Activated CD8-positive, alpha-beta T cell treated with anti-CD3 and anti-CD28 coated beads for 36 hours (primary cell): ENCODE data around the gene PPP1R1C. TPM values are rescaled to one million over a fixed set of nuclear protein-coding genes. Genes with fewer than 3 reads are reported as not detected.

Experiments
- ATAC-seq: fragments of 200-7000 bp; cut with Tn5 transposase; one replicate; pipeline ENCODE4 v1.10.0; 2021; ENCODE audit warnings: mild to moderate bottlenecking, moderate library complexity
- CTCF ChIA-PET: fragments of 350-600 bp; sonication (Branson Sonifier 250); formaldehyde crosslinking; loops from one replicate; lab custom pipeline; 2021; ENCODE audit warnings: antibody characterized with exemption; lab: Charles Lee
- POLR2A ChIA-PET: fragments of 350-600 bp; sonication (Branson Sonifier 250); formaldehyde crosslinking; loops from one replicate; lab custom pipeline; 2021; ENCODE audit warnings: antibody characterized with exemption; lab: Charles Lee
- DNase-seq: peaks from one replicate; pipeline ENCODE4 v3.0.0-alpha.2; 2020
- H3K27ac Mint-ChIP-seq: one replicate; pipeline ENCODE4 v1.8.0; 2021; ENCODE audit warnings: mild to moderate bottlenecking, mixed read lengths
- H3K27me3 Mint-ChIP-seq: one replicate; pipeline ENCODE4 v1.8.0; 2021; ENCODE audit warnings: mixed read lengths
- H3K36me3 Mint-ChIP-seq: one replicate; pipeline ENCODE4 v1.8.0; 2021; ENCODE audit warnings: low read depth, mixed read lengths
- H3K4me1 Mint-ChIP-seq: one replicate; pipeline ENCODE4 v1.8.0; 2021; ENCODE audit warnings: low read depth, mixed read lengths
- H3K4me3 Mint-ChIP-seq: one replicate; pipeline ENCODE4 v1.8.0; 2021; ENCODE audit warnings: mild to moderate bottlenecking, moderate library complexity, mixed read lengths
- H3K9me3 Mint-ChIP-seq: one replicate; pipeline ENCODE4 v1.8.0; 2021; ENCODE audit warnings: mixed read lengths
- intact Hi-C: fragments of 100-400 bp; cut with micrococcal nuclease; formaldehyde crosslinking; loops from one replicate; pipeline ENCODE4 v1.10.0; 2022
- total RNA-seq, 2 experiments: library from RNA; stranded (reverse); gene quantifications; one replicate each; pipeline ENCODE4 v1.2.3, GENCODE V29; 2021
- TF ChIP-seq, protein P1 (sequence below): fragments of 200-600 bp; IDR thresholded peaks from one replicate; pipeline ENCODE4 v1.8.0; 2022; ENCODE audit warnings: antibody characterized with exemption, mild to moderate bottlenecking

PPP1R1C gene
- total RNA-seq, 2 experiments from 2014 or later = not detected

DNA sequence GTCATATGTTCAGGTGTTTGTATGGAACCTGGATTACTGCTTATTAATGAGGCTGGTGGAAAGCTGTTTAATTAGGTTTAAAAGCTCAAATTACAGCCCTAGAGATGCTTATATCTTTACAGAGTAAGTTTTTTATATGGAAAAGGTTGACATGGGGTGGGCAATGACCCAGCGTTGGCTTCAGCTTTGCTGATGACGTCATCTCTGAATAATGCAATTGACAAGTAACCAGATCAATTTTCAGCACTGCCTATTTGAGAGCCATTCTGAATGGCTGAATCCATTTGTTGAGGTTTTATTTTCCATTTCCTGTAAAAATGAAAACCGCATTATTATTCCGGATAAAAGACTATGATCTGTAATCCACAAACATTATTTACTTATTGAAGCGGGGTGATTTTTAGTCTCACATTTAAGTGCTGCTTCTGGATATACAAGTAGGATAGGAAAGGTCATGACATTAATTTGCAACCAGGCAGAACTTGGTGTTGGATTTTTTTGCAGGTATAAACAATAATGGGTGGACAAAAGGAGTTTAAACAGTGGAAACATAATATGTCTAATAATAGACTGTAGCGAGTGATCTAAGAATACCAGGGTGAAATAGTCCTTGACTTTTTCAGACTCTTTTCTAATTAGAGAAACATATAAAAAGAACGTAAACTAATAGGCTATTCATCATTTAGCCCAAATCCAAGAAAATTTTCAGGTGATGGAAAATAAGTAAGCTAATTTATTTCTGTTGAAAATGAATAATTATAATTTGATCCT, 2.7 kb downstream of the PPP1R1C start:
- ChIA-PET POLR2A (no interaction called here), CTCF (interaction anchor here (1.4 kb wide), 1 partner anchor 35 kb away, joined by 5 read pairs; no protein-coding TSS in a partner anchor)

DNA sequence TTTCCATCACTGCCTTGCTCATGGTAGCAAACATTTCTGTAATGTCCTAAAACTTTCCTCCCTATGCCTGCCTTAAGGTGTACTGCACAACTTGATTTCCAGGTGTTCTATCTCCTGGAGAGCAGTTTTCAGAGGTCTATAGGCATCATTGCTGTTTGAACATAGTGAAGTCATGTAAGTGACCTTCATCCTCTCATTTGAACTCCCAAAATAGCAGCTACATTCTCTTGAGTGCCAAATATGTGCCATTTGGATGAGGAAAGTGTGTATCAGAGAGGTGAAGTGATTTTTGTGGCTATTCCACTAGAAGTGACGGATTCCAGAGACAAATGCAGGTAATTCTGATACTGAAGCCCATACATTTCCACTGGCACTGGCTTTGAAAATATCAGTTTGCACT, 3.4 kb downstream of the PPP1R1C start:
- intact Hi-C loops = no loop called here
- no peaks in the 10 kb centered on the region for H3K36me3 Mint-ChIP-seq
- H3K27me3 Mint-ChIP-seq = no peaks in the 10 kb centered on the region
- H3K4me1 Mint-ChIP-seq = no peaks in the 10 kb centered on the region
- DNase-seq (no peak), ATAC-seq (no peak)
- ChIA-PET CTCF (interaction anchor here (1.5 kb wide), 1 partner anchor 34 kb away, joined by 4 read pairs; no protein-coding TSS in a partner anchor), POLR2A (interaction anchor here (1.5 kb wide), 1 partner anchor 10 kb away, joined by 5 read pairs; no protein-coding TSS in a partner anchor)
- H3K4me3 Mint-ChIP-seq = no peak overlapping the region
- H3K27ac Mint-ChIP-seq = no peak overlapping the region
- no peaks in the 10 kb centered on the region for H3K9me3 Mint-ChIP-seq
- TF ChIP-seq, protein P1, sequence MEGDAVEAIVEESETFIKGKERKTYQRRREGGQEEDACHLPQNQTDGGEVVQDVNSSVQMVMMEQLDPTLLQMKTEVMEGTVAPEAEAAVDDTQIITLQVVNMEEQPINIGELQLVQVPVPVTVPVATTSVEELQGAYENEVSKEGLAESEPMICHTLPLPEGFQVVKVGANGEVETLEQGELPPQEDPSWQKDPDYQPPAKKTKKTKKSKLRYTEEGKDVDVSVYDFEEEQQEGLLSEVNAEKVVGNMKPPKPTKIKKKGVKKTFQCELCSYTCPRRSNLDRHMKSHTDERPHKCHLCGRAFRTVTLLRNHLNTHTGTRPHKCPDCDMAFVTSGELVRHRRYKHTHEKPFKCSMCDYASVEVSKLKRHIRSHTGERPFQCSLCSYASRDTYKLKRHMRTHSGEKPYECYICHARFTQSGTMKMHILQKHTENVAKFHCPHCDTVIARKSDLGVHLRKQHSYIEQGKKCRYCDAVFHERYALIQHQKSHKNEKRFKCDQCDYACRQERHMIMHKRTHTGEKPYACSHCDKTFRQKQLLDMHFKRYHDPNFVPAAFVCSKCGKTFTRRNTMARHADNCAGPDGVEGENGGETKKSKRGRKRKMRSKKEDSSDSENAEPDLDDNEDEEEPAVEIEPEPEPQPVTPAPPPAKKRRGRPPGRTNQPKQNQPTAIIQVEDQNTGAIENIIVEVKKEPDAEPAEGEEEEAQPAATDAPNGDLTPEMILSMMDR = no peak

More for the DNA sequence above, 2.7 kb downstream of the PPP1R1C start:
- Mint-ChIP-seq H3K27me3 (no peaks in the 10 kb centered on the region), H3K36me3 (no peaks in the 10 kb centered on the region), H3K9me3 (no peaks in the 10 kb centered on the region), H3K4me3 (no peak overlapping the region), H3K27ac (no peak overlapping the region), H3K4me1 (no peaks in the 10 kb centered on the region)
- DNase-seq = no peak
- intact Hi-C loops = no loop called here
- TF ChIP-seq, protein P1 = no peak
- ATAC-seq = no peak

DNA sequence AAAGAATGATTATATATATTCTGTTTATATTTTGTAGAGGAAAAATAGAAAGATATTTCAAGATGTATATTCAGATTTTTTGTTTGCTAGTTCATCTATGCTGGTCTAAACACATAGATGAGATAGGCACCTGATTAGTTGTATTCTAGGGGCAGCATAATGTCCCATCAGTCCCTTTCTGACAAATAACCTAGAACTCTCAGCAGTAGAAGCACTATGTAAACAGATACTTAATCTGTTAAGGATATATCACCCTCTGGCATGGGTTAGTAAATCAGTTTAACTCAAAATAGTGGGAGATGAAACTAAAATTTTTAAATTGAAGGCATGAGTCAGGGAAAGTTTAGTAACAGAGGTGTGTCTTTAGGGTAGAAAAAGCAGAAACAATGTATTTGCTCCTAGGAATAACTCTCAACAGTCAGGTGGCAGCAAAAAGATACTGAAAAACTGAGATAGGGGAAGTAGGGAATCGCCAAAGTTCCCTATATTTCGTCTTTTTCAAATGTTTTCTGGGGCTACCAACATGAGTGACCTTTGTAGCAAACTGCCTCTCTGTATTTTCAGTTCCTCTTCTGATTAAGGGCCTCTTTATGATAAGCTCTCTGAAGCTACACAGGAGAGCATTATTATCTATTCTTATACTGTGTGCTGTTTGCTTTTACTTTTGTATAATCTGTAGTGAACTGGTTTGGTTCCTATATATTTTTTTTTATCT, 5.7 kb downstream of the PPP1R1C start:
- Mint-ChIP-seq H3K4me3 (no peak overlapping the region), H3K9me3 (no peaks in the 10 kb centered on the region), H3K27me3 (no peaks in the 10 kb centered on the region), H3K27ac (no peak overlapping the region), H3K4me1 (no peaks in the 10 kb centered on the region), H3K36me3 (no peaks in the 10 kb centered on the region)
- TF ChIP-seq, protein P1 = no peak
- ATAC-seq (no peak), DNase-seq (no peak)
- ChIA-PET CTCF (interaction anchor here (1.0 to 1.6 kb wide), 2 partner anchors 10 to 249 kb away, joined by 3 to 4 read pairs; no protein-coding TSS in a partner anchor), POLR2A (no interaction called here)
- intact Hi-C loops = no loop called here

DNA sequence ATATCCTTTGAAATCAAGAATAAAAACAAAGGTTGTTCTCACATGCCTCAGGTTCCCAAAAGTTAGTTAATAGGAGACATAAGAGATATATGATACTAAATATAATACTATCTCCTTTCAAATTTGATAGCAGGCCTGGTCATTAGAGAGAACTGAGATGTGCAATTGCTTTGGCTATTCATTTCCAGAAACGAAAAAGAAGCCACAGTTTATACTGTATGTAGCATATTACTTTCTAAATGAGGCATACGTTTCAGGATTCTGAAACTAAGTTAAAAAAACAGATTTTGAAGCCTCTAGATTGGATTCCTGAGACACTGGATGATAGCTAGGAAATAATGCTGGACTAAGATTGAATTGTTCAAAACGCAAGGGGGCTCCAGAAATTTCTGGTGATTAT, 7.1 kb downstream of the PPP1R1C start:
- ChIA-PET CTCF (no interaction called here), POLR2A (no interaction called here)
- no peak overlapping the region for H3K27ac Mint-ChIP-seq
- no peaks in the 10 kb centered on the region for H3K9me3 Mint-ChIP-seq
- H3K4me1 Mint-ChIP-seq = no peaks in the 10 kb centered on the region
- DNase-seq (no peak), ATAC-seq (no peak)
- no peaks in the 10 kb centered on the region for H3K27me3 Mint-ChIP-seq
- intact Hi-C loops = no loop called here
- H3K4me3 Mint-ChIP-seq = no peak overlapping the region
- TF ChIP-seq, protein P1 = no peak
- no peaks in the 10 kb centered on the region for H3K36me3 Mint-ChIP-seq

DNA sequence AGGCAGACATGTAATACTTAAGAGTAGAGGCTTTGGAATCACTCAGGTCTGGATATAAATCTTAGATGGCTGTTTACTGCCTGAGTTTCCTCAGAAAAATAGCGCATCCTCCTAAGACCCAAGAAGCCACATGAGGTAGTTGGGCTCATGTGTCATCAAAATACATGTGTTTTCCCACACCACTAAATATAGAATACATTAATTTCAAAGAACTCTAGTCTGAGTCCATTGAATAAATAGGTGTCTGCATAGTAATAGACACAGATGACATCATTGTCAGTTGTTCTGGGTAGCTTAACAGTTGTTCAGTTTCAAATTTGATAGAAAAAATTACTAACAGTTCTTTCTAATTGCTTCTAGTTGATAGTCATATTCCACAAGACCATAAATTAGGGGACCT, 9.6 kb downstream of the PPP1R1C start:
- Mint-ChIP-seq H3K4me3 (no peak overlapping the region), H3K9me3 (no peaks in the 10 kb centered on the region), H3K36me3 (no peaks in the 10 kb centered on the region), H3K27me3 (no peaks in the 10 kb centered on the region), H3K4me1 (no peaks in the 10 kb centered on the region), H3K27ac (no peak overlapping the region)
- ChIA-PET POLR2A (interaction anchor here (1.0 kb wide), 1 partner anchor 10 kb away, joined by 3 read pairs; no protein-coding TSS in a partner anchor), CTCF (no interaction called here)
- ATAC-seq (no peak), DNase-seq (no peak)
- TF ChIP-seq, protein P1 = no peak
- intact Hi-C loops = no loop called here
